AG09309 (cell line): ENCODE data around the gene TMEM151B.
"Not testable (repeated sequence)": the region's sequence is repeated elsewhere in the genome, so short reads cannot be mapped to it uniquely, and the experiment has no call there.

Source experiments
- DNase-seq: peaks from one replicate; pipeline ENCODE4 v3.0.0-alpha.2; 2010; ENCODE audit warnings: low read depth
- H3K4me3 ChIP-seq: 2 replicates; pipeline ENCODE4 v1.5.1; 2011; ENCODE audit warnings: mild to moderate bottlenecking, low read depth, low read length, moderate library complexity; ENCODE audit not compliant: control insufficient read depth
- TF ChIP-seq, protein P1 (sequence below): IDR thresholded peaks from 2 replicates; pipeline ENCODE4 v1.5.1; 2011; ENCODE audit warnings: mild to moderate bottlenecking, low read depth, low read length, inconsistent platforms; ENCODE audit not compliant: insufficient read depth, control insufficient read depth; ENCODE audit errors: missing control alignments

TMEM151B gene

GRCh38 chr6:44327096-44327495 lies 56.8 kb downstream of the TMEM151B start:
- no peak for DNase-seq
- TF ChIP-seq, protein P1, sequence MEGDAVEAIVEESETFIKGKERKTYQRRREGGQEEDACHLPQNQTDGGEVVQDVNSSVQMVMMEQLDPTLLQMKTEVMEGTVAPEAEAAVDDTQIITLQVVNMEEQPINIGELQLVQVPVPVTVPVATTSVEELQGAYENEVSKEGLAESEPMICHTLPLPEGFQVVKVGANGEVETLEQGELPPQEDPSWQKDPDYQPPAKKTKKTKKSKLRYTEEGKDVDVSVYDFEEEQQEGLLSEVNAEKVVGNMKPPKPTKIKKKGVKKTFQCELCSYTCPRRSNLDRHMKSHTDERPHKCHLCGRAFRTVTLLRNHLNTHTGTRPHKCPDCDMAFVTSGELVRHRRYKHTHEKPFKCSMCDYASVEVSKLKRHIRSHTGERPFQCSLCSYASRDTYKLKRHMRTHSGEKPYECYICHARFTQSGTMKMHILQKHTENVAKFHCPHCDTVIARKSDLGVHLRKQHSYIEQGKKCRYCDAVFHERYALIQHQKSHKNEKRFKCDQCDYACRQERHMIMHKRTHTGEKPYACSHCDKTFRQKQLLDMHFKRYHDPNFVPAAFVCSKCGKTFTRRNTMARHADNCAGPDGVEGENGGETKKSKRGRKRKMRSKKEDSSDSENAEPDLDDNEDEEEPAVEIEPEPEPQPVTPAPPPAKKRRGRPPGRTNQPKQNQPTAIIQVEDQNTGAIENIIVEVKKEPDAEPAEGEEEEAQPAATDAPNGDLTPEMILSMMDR = no peak

DNA sequence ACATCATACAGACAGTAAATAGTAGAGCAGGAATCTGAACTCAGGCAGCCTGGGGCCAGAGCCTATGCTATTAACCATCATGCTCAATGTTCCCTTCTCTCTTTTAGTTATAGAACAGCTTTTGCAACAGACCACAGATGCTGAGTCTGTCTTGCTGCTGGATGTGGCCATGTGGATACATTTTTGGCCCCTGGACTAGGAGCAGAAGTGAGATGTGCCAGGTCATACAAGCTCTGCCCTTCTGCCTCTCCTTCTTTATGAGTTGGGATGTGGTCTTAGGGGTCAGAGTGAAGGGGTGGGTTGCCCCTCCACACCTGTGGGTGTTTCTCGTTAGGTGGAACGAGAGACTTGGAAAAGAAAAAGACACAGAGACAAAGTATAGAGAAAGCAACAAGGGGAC lies 57.5 kb downstream of the TMEM151B start:
- TF ChIP-seq, protein P1 = no peak
- DNase-seq = no peak
- no peak overlapping the region for H3K4me3 ChIP-seq

More at GRCh38 chr6:44327096-44327495, 56.8 kb downstream of the TMEM151B start:
- H3K4me3 ChIP-seq = no peak overlapping the region

DNA sequence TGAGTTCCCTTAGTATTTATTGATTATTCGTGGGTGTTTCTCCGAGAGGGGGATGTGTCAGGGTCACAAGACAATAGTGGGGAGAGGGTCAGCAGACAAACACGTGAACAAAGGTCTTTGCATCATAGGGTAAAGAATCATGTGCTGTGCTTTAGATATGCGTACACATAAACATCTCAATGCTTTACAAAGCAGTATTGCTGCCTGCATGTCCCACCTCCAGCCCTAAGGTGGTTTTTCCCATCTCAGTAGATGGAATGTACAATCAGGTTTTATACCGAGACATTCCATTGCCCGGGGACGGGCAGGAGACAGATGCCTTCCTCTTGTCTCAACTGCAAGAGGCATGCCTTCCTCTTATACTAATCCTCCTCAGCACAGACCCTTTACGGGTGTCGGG lies 58.0 kb downstream of the TMEM151B start:
- DNase-seq, H3K4me3 ChIP-seq: not testable (repeated sequence)

DNA sequence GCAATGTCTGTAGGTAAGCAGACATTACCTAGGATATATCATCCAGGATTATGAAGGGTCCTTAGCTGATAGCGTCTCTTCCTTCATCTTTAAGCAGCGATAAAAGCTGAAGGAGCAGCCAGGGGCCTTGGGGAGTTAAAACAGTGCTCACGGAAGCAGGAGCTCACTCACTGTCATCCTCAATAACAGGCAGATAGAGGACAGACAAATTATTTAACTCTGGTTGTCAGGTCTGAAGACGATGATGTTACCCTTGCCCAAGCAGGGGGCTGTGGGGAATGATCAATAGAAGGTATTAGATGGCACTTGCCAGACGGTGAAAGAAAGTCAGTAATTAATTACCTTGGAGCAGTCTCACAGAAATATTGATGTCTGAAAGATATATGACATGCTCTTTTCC lies 59.6 kb downstream of the TMEM151B start:
- no peak overlapping the region for H3K4me3 ChIP-seq
- TF ChIP-seq, protein P1 = no peak
- no peak for DNase-seq

DNA sequence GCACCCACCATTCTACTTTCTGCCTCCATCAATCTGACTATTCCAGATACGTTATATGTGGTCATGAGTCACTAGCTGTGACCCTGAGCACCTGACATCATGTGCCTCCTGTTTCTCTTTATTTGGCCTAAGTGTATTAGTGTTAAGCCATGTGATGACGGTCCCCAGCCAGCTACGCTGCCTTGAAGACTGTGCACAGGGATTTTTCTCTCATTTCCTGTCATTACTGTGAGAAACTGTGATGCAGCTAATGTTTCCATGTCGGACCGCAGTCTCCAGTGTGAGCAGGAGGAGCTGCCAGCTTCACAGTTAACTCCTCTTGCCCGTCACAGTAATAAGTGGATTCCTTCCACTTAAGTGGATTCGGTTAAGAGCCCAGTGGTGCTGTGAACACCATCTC lies 62.3 kb downstream of the TMEM151B start:
- DNase-seq = no peak
- no peak overlapping the region for H3K4me3 ChIP-seq
- TF ChIP-seq, protein P1 = no peak

DNA sequence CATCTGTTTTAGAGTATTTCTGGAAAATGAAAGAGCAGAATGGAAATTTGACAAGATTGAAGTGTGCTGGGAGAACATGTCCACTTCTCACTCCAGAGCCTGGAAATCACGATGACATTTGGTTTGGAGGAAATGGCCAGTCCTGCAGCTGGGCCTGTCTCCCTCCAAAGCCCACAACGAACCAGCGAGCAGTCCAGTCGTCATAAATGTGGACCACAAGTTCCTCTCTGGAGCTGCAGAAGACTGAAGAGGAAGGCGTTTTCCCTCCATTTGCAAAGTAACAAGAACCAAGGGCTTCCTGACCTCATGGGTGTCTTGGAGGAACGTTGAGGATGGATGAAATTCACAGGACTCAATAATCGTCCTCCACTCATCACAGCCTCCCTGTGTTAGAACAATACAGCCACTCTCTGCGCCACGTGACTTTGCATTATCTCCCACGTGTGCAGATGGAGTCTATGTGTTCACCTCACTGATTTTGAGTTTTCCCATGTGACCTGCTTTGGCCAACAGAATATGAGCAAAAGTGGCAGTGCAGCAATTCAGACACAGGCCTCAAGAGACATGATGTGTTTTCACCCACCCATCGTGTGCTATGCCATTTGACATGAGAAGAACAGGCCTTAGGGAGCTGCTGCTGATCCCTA lies 63.1 kb downstream of the TMEM151B start:
- TF ChIP-seq, protein P1 = no peak
- no peak for DNase-seq
- no peak overlapping the region for H3K4me3 ChIP-seq

- TF ChIP-seq, protein P1 = no peak
- no peak for DNase-seq
- H3K4me3 ChIP-seq = no peak overlapping the region
These were observed 63.7 kb downstream of the TMEM151B start for GRCh38 chr6:44333942-44334341.
